Heart right ventricle (tissue), 16 donors: ENCODE measurements around the gene MGMT. TPM values are rescaled to one million over a fixed set of nuclear protein-coding genes. Genes with fewer than 3 reads are reported as not detected.

Source experiments
- ATAC-seq, 8 donors: fragments of 200-7000 bp; cut with Tn5 transposase; one replicate each; pipeline ENCODE4 v1.9.1; 2020; ENCODE audit warnings: mild to moderate bottlenecking in 8 of 8, moderate library complexity in 8 of 8, moderate number of reproducible peaks in 1 of 8
- DNase-seq, 2 donors: peaks; one replicate each; pipeline ENCODE4 v3.0.0-alpha.2; 2020
- H3K27ac ChIP-seq, 10 donors: fragments of 200-600 bp; sonication (generic) in 2 of 10; one replicate each; pipeline versions ENCODE4 v1.5.0 to v1.8.0; 2020 to 2022; ENCODE audit warnings: mild to moderate bottlenecking in 3 of 10
- H3K27me3 ChIP-seq, 7 donors: fragments of 200-600 bp; one replicate each; pipeline ENCODE4 v1.8.0; 2021 to 2022; ENCODE audit warnings: mild to moderate bottlenecking in 2 of 7
- H3K36me3 ChIP-seq, 9 donors: fragments of 200-600 bp; sonication (generic) in 1 of 9; one replicate each; pipeline versions ENCODE4 v1.5.0 to v1.8.0; 2020 to 2022; ENCODE audit warnings: mild to moderate bottlenecking in 2 of 9
- H3K4me1 ChIP-seq, 9 donors: fragments of 200-600 bp; sonication (generic) in 1 of 9; one replicate each; pipeline versions ENCODE4 v1.5.0 to v1.8.0; 2020 to 2022; ENCODE audit warnings: mild to moderate bottlenecking in 4 of 9
- H3K4me3 ChIP-seq, 10 donors: fragments of 200-600 bp; sonication (generic) in 2 of 10; one replicate each; pipeline versions ENCODE4 v1.5.0 to v1.8.0; 2020 to 2022; ENCODE audit warnings: mild to moderate bottlenecking in 7 of 10, moderate library complexity in 2 of 10
- H3K9me3 ChIP-seq, 11 donors: fragments of 200-600 bp in 10 of 11; sonication (generic) in 2 of 11; one replicate each; pipeline versions ENCODE4 v1.5.0 to v1.8.0; 2013 to 2022; ENCODE audit warnings: mild to moderate bottlenecking in 2 of 11, control low read depth in 1 of 11, moderate library complexity in 1 of 11
- CTCF ChIP-seq, 9 donors: fragments of 200-600 bp; sonication (generic) in 2 of 9; IDR thresholded peaks; one replicate each; pipeline versions ENCODE4 v1.5.0 to v1.8.0; 2021 to 2022; ENCODE audit warnings: antibody characterized with exemption in 9 of 9, mild to moderate bottlenecking in 5 of 9, moderate library complexity in 1 of 9
- WGBS, 2 donors: extraction: QIAGEN DNeasy Blood & Tissue Kit; methylation state at CpG; one replicate each; pipeline ENCODE4 v1.1.7; 2013; ENCODE audit warnings: inconsistent platforms in 1 of 2; 5-methylcytosine and 5-hydroxymethylcytosine counted together
- intact Hi-C, 10 donors: fragments of 100-400 bp; cut with DNase I; formaldehyde crosslinking; loops; one replicate each; pipeline versions ENCODE4 v1.11.1 to v1.14.2; 2022
- polyA plus RNA-seq, 2 donors: library from polyadenylated mRNA; stranded (reverse); fragments of 200-250 nt; gene quantifications; one replicate each; pipeline ENCODE4 v1.2.3, GENCODE V29; 2013
- total RNA-seq, 10 donors: library from RNA; stranded (reverse); fragmentation: NEBNext Ultra II Directional in 3 of 10; extraction: Animal tissue kit (Norgen Biotek cat#: 25700) in 3 of 10; gene quantifications; one replicate each; pipeline versions ENCODE4 v1.2.1 to v1.2.4, GENCODE V29; 2021 to 2023
- donor health status: Arrhythmogenic right ventricular cardiomyopathy.
- donor health status: ischemic (EF 13 %, LVEDD 7.1; RV severe dilation, severe dysfunction).
- donor health status: healthy with polysubstance abuse.
- donor health status: DM: no; HTN: yes; CAD: no.
- donor health status: DM: no; HTN: no; CAD: no.
- donor health status: ischemic (EF 25% LVEDD 6.9; RV normal size, moderate dysfunction).
- donor health status: ischemic (EF 25% LVEDD 5.7; RV mildly dilated, moderate dysfunction).
- donor health status: healthy.
- donor health status: DM: yes; HTN: yes; CAD: no.
- donor health status: Ischemic cardiomyopathy.
- donor health status: ischemic (EF 35%, LVEDD 5.7; RV mildly dilated, moderate dysfunction).
- donor health status: nonischemic (EF 11% LVEDD 7.7; RV severe dilation, severe dysfunction).
- donor health status: DM: yes; HTN: yes; CAD: no.
- donor health status: PGD.
- donor health status: ischemic (EF 29% LVEDD 5.4; RV normal size, mild dysfunction).
- donor health status: nonischemic (EF 23%, LVEDD 6.1; RV moderate dilation, normal function).

The MGMT gene
- total and polyA plus RNA-seq, 12 donors = 8.4 to 17.8 (median 12.9) TPM

- no peak overlapping the region for H3K4me3 ChIP-seq
- TF ChIP-seq CTCF (IDR thresholded peaks at IDR 0.05) = no peak
- 92 to 93% methylated on average over 15 to 16 of the region's 16 CpGs for WGBS, 2 donors
- DNase-seq = no peak
- H3K27ac ChIP-seq = no peak overlapping the region
- H3K9me3 ChIP-seq = peaks cover 0 to 4% (median 0%) of the 10 kb centered on the region in 11 donors
- peaks cover 0 to 6% (median 0%) of the 10 kb centered on the region in 9 donors for H3K36me3 ChIP-seq
- H3K4me1 ChIP-seq = peaks cover 0 to 38% (median 21%) of the 10 kb centered on the region in 9 donors
- ATAC-seq = no peak
- intact Hi-C loops = no loop called here
- no peaks in the 10 kb centered on the region for H3K27me3 ChIP-seq
These were observed 61.4 kb downstream of the MGMT start for GRCh38 chr10:129528376-129528978.

- peaks cover 0 to 6% (median 0%) of the 10 kb centered on the region in 9 donors for H3K36me3 ChIP-seq
- peaks cover 0 to 30% (median 19%) of the 10 kb centered on the region in 9 donors for H3K4me1 ChIP-seq
- ATAC-seq = peak in 1 of 8 donors; percentile 20
- no peak for DNase-seq
- intact Hi-C loops = no loop called here
- no peak overlapping the region for H3K4me3 ChIP-seq
- no peak for TF ChIP-seq CTCF (IDR thresholded peaks at IDR 0.05)
- H3K27ac ChIP-seq = no peak overlapping the region
- H3K9me3 ChIP-seq = peaks cover 0 to 4% (median 0%) of the 10 kb centered on the region in 11 donors
- 87 to 91% methylated on average over 14 of the region's 14 CpGs for WGBS, 2 donors
- H3K27me3 ChIP-seq = no peaks in the 10 kb centered on the region
These were observed 63.5 kb downstream of the MGMT start for GRCh38 chr10:129530581-129530980.

- Histone ChIP-seq H3K27me3 (no peaks in the 10 kb centered on the region), H3K4me3 (no peak overlapping the region), H3K27ac (no peak overlapping the region), H3K9me3 (peaks cover 0 to 4% (median 0%) of the 10 kb centered on the region in 11 donors), H3K36me3 (peaks cover 0 to 9% (median 0%) of the 10 kb centered on the region in 9 donors), H3K4me1 (peaks cover 0 to 25% (median 19%) of the 10 kb centered on the region in 9 donors)
- ATAC-seq (peak in 1 of 8 donors; percentile 36), DNase-seq (no peak)
- 94 to 95% methylated on average over 15 of the region's 15 CpGs for WGBS, 2 donors
- intact Hi-C loops = no loop called here
- TF ChIP-seq CTCF (IDR thresholded peaks at IDR 0.05) = no peak
These were observed 64.3 kb downstream of the MGMT start for GRCh38 chr10:129531195-129531968.

- Histone ChIP-seq H3K9me3 (peaks cover 0 to 4% (median 0%) of the 10 kb centered on the region in 11 donors), H3K36me3 (peaks cover 0 to 12% (median 0%) of the 10 kb centered on the region in 9 donors), H3K27ac (no peak overlapping the region), H3K4me1 (peaks cover 0 to 25% (median 19%) of the 10 kb centered on the region in 9 donors), H3K27me3 (no peaks in the 10 kb centered on the region), H3K4me3 (no peak overlapping the region)
- intact Hi-C loops = no loop called here
- no peak for TF ChIP-seq CTCF (IDR thresholded peaks at IDR 0.05)
- DNase-seq = no peak
- WGBS, 2 donors = 89% methylated on average over 10 of the region's 10 CpGs
- peak in 2 of 8 donors; percentile 17 to 50 for ATAC-seq
These were observed 65.1 kb downstream of the MGMT start for GRCh38 chr10:129531969-129532660.
